ENCODE measurements around the gene CDH4.

Gene CDH4

GRCh38 chr20:61877776-61878477 lies 625.9 kb downstream of the CDH4 start:
- no peak for DNase-seq (ENCODE audit: low read depth in 2 of 2)

DNA sequence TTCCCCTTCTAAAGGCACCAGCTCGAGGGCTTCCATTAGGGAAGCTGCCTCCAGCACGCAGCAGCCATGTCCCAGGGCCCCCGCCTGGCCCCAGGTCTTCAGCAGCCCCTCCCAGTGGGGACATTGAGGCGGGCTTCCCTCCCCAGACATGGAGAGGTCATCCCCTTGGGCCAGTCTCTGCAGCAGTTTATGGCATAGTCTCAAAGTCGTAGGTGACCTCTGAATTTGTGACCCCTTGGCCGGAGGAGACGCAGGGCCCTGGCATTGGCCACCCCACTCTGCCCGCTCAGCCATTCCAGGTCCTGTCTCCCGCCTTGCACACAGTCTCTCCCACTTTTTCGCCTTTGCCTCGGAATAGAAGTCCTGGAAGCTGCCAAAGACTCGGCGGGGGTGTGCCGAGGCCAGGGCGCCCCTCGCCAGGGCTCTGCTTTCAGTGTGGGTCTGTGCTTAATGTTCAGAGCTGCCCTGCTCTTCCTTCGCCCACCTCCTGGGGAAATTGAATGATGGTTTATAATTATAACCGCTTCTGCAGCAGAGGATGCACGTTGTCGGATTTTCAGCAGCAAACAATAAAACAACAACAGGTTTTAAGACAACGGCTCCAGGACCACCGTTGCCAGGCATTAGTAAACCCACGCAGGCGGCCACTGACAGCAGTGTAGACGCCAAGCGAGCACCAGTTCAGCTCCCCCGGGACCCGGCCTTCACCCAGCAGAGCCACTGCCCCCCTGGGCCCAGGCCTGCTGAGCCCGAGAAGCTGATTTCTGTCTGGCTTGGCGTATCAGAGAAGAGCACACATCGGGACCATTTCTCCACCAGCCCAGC lies 626.6 kb downstream of the CDH4 start:
- DNase-seq (ENCODE audit: low read depth in 2 of 2) = no peak

GRCh38 chr20:61879303-61879620 lies 627.2 kb downstream of the CDH4 start:
- no peak for DNase-seq (ENCODE audit: low read depth in 2 of 2)

DNA sequence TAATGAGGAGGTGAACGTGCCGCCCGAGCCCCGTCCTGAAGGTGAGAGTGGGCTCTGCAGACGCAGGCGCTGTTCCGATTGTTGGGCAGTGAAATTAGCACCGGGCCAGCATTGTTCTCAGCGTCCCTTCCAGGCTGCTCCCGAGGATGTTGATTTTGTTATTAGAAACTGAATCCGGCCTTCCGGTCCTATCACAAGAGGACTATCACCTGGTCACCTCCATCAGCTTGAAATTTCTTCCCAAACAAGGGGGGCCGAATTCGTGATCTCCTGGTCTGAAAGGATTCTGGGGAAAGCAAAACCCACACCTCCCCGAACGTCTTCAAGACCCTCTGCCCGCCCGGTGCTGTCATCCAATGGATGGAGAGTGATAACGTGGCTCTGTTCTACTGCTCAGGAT lies 627.6 kb downstream of the CDH4 start:
- DNase-seq (ENCODE audit: low read depth in 2 of 2) = no peak

GRCh38 chr20:61880706-61881105 lies 628.6 kb downstream of the CDH4 start:
- no peak for DNase-seq (ENCODE audit: low read depth in 2 of 2)

GRCh38 chr20:61881416-61881815 lies 629.4 kb downstream of the CDH4 start:
- DNase-seq (ENCODE audit: low read depth in 2 of 2) = no peak

DNA sequence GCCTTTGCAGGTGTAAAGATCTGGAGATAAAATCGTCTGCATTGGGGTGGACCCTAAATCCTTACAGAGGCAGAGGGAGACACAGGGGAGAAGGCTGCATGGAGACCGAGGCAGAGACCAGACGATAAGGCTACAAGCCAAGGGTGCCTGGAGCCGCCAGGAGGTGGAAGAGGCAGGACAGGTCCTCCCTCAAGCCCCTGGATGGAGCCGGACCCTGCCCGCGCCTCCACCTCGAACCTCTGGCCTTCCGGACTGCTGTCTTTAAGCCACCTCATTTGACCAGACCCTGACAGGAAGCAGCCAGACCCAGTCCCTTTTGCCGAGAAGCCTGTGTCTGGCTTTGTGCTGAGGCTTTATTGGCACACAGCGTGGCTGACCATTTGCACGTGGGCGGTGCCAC lies 629.8 kb downstream of the CDH4 start:
- no peak for DNase-seq (ENCODE audit: low read depth in 2 of 2)

GRCh38 chr20:61882716-61883615 lies 630.9 kb downstream of the CDH4 start:
- no peak for DNase-seq (ENCODE audit: low read depth in 2 of 2)

- DNase-seq (ENCODE audit: low read depth in 2 of 2) = no peak
Measured at GRCh38 chr20:61883857-61884393, 631.9 kb downstream of the CDH4 start.

DNA sequence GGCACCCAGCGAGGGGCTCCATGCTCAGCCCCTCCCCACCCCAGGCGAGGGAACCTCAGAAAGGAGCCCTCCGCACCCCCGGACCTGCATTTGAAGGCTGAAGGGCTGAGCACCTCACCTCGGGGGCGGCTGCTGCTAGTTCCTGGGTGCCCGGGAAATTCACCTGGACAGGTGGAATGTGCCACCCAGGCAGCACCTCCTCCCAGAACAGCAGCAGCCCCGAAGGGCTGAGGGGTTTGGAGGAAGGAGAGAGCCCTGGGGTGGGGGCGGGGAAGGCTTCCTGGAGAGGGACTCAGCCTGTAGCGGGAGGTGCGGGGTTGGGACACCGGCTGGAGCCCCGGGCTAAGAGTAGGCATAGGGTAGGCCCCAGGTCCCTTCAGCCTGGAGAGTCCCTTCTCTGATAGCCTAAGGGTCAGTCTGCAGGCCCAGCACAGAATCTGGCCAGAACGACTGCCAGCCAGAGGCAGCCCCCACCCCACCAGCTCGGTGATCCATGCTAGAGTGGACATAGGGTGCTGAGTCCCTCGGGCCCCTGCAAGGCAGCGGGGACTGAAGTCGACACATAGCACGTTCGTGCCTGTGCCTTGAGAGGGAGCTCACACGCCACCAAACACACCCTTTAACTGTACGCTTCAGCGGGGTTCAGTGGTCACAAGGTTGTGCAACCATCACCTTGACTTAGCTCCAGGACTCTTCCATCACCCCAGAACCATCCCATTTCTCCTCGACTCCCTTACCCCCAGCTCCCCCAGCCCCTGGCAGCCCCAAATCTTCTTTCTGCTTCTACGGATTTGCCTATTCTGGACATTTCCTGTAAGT lies 632.7 kb downstream of the CDH4 start:
- DNase-seq (ENCODE audit: low read depth in 2 of 2) = no peak

DNA sequence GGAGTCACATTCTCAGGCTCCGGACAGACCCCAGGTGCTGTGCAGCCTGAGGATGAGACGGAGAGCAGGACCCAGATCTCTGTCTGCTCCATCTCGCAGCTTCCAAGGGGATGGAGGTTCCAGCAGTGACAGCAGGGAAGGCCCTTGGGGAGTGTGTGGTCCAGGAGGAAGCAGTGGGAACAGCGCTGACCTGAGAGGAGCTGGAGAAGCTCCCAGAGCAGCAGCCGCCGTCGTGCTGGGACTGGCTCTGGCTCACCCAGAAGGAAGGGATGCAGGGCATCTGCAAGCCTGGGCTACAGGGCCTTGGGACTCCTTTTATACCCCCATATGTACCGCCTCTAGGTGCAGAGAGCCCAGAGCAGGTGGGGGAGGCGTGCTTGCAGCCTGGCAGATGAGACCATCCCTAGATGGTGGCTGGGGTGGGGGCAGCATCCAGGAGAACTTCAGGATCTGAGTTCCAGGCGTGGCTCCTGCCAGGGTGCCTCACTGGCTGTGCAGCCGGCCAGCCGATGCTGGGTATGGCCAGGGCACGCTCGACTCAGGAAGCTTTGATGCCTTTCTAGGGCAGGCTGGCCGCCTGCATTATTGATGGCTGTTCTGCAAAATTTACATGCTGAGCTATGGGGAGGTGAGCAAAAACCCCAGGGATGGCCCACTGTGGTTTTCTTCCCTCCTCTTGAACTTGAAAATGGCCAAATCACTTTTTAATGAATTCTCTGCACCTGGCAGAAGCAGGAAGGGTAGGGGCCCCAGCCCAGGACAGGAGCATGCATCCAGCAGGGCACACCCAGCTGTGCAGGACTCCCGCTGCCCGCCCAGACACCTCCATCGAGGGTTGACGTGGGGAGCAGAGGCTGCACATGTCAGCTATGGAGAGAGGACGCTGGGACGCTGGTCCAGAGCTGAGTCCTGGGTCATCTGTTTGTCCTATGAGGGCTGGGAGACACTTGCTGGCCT lies 634.0 kb downstream of the CDH4 start:
- DNase-seq (ENCODE audit: low read depth in 2 of 2) = no peak

- DNase-seq (ENCODE audit: low read depth in 2 of 2) = no peak
Measured at GRCh38 chr20:61886721-61887595, 634.9 kb downstream of the CDH4 start.

GRCh38 chr20:61887596-61888093 lies 635.6 kb downstream of the CDH4 start:
- no peak for DNase-seq (ENCODE audit: low read depth in 2 of 2)

DNA sequence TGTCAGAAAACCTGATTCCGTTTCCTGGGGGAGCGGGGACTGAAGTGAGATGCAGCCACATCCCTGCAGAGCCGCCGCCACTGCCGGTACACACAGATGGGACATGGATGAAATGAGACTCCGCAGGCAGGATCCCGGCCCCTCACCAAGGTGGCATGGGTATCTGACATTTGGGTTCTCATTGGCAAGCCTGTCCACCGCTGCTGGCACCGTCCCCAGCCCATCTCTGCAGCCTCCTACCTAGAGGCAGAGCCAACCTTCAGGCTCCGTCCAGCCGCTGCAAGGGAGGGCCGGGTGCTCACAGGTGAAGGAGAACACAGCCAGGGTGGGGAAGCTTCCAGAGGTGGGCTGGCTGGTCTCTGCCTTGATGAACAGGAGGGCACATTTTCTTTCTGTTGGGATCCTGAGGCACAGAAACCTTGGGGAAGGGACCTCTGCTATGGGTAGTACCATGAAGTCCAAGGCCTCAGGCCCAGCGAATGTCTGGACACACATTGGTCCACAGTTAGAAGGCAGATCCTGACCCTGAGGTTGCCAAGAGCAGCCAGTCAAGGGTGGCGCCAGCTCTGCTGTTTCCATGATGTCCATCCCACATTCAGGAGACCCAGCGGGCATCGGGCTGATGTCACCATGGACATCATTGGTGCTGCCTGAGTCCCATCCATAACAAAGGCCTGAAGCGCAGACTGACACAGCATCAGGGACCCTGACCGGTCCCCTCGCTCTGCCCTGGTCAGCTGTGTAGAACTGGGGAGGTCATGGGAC lies 636.2 kb downstream of the CDH4 start:
- DNase-seq (ENCODE audit: low read depth in 2 of 2) = no peak

DNA sequence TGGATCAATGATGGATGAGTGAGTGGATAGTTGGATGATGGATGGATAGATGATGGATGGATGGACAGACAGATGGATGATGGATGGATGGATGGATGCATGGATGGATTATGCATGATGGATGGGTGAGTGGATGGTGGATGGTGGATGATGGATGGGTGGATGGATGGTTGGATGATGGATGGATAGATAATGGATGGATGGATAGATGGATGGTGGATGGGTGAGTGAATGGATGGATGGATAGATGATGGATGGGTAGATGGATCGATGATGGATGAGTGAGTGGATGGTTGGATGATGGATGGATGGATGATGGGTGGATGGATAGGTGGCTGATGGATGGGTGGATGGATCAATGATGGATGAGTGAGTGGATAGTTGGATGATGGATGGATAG lies 637.6 kb downstream of the CDH4 start:
- DNase-seq (ENCODE audit: low read depth in 2 of 2) = no peak

GRCh38 chr20:61890210-61890609 lies 638.1 kb downstream of the CDH4 start:
- DNase-seq (ENCODE audit: low read depth in 2 of 2) = no peak

- no peak for DNase-seq (ENCODE audit: low read depth in 2 of 2)
Measured at GRCh38 chr20:61891476-61891875, 639.4 kb downstream of the CDH4 start.
